GM12878 (cell line): ENCODE results near the gene GRIK4. TPM values are rescaled to one million over a fixed set of nuclear protein-coding genes. Genes with fewer than 3 reads are reported as not detected.

ENCODE experiments used
- ATAC-seq: fragments of 200-7000 bp; cut with Tn5 transposase; 3 replicates; pipeline ENCODE4 v1.9.1; 2020; ENCODE audit warnings: mild to moderate bottlenecking, moderate library complexity
- BruUV-seq: library from RNA; stranded (reverse); fragments of 400-500 nt; replicated peaks from 2 replicates; lab custom pipeline; 2021; lab: Mats Ljungman, UMichigan
- CTCF ChIA-PET: fragments of 300-600 bp; sonication (Branson Sonifier 250); formaldehyde crosslinking; extraction: SDS; loops from one replicate; lab custom pipeline; 2021; ENCODE audit warnings: inconsistent platforms; lab: Yijun Ruan, JAX
- POLR2A ChIA-PET: fragments of 350-600 bp; formaldehyde crosslinking; extraction: SDS; loops from one replicate; lab custom pipeline; 2021; ENCODE audit warnings: inconsistent platforms; lab: Charles Lee
- RAD21 ChIA-PET: fragments of 300-600 bp; sonication (Branson Sonifier 250); formaldehyde crosslinking; loops from one replicate; lab custom pipeline; 2023; ENCODE audit warnings: antibody characterized with exemption; ENCODE audit not compliant: unreplicated experiment; lab: Charles Lee
- SMC1A ChIA-PET: fragments of 300-600 bp; sonication (Branson Sonifier 250); formaldehyde crosslinking; loops from one replicate; lab custom pipeline; 2023; ENCODE audit not compliant: unreplicated experiment, uncharacterized antibody; lab: Charles Lee
- DNase-seq: peaks from one replicate; pipeline ENCODE4 v3.0.0-alpha.2; 2011; ENCODE audit warnings: low read depth, low spot score
- FAIRE-seq: peaks from 3 replicates; lab custom pipeline; 2011; peaks lifted over from hg19 to GRCh38; lab: Jason Lieb, UNC
- H2AFZ ChIP-seq: 2 replicates; pipeline ENCODE4 v1.6.0; 2011; ENCODE audit warnings: low read depth, low read length, control low read depth; ENCODE audit not compliant: control insufficient read depth
- H3K27ac ChIP-seq: 2 replicates; pipeline ENCODE4 v1.5.1; 2011; ENCODE audit warnings: control low read depth; ENCODE audit not compliant: control insufficient read depth, insufficient read depth
- H3K27me3 ChIP-seq, 2 experiments: replicated peaks in 1 of 2; 2 replicates each; pipeline versions ENCODE4 v1.6.0 to v1.6.1; 2011; ENCODE audit warnings: low read length in 1 of 2; ENCODE audit not compliant: control insufficient read depth in 2 of 2, insufficient read depth in 2 of 2
- H3K36me3 ChIP-seq, 2 experiments: 2 replicates each; pipeline ENCODE4 v1.5.1; 2011; ENCODE audit warnings: low read length in 1 of 2; ENCODE audit not compliant: control insufficient read depth in 2 of 2, insufficient read depth in 2 of 2
- H3K4me1 ChIP-seq: 2 replicates; pipeline ENCODE4 v1.6.1; 2011; ENCODE audit warnings: mild to moderate bottlenecking, low read length, moderate library complexity, mixed read lengths; ENCODE audit not compliant: control insufficient read depth, insufficient read depth
- H3K4me2 ChIP-seq: 2 replicates; pipeline ENCODE4 v1.6.0; 2011; ENCODE audit warnings: control low read depth; ENCODE audit not compliant: control insufficient read depth, insufficient read depth
- H3K4me3 ChIP-seq: fragments of 200-600 bp; sonication (generic); 2 replicates; pipeline ENCODE4 v1.5.1; 2016
- H3K79me2 ChIP-seq: 2 replicates; pipeline ENCODE4 v1.6.0; 2011; ENCODE audit warnings: low read length; ENCODE audit not compliant: control insufficient read depth, insufficient read depth
- H3K9ac ChIP-seq: 2 replicates; pipeline ENCODE4 v1.8.0; 2011; ENCODE audit warnings: low read length, control low read depth, mixed read lengths; ENCODE audit not compliant: control insufficient read depth, insufficient read depth
- H3K9me3 ChIP-seq: replicated peaks from 3 replicates; pipeline ENCODE4 v1.5.1; 2011; ENCODE audit warnings: mild to moderate bottlenecking, low read length; ENCODE audit not compliant: control insufficient read depth, insufficient read depth
- H4K20me1 ChIP-seq: 2 replicates; pipeline ENCODE4 v1.6.0; 2011; ENCODE audit not compliant: control insufficient read depth, insufficient read depth
- IKZF2 ChIP-seq, 2 experiments: fragments of 450-650 bp; IDR thresholded peaks; 2 replicates each; pipeline ENCODE4 v1.6.1; 2017; ENCODE audit warnings: mild to moderate bottlenecking in 2 of 2, moderate library complexity in 2 of 2
- LARP7 ChIP-seq: fragments of 450-650 bp; IDR thresholded peaks from 2 replicates; pipeline ENCODE4 v1.6.1; 2017; ENCODE audit warnings: mild to moderate bottlenecking
- POU2F2 ChIP-seq: IDR thresholded peaks from 3 replicates; pipeline ENCODE4 v1.6.1; 2011; ENCODE audit warnings: low read depth, mild to moderate bottlenecking, low read length, borderline replicate concordance
- SKIL ChIP-seq: fragments of 450-650 bp; IDR thresholded peaks from 2 replicates; pipeline ENCODE4 v1.6.1; 2017; ENCODE audit warnings: mild to moderate bottlenecking, low read depth, inconsistent platforms; ENCODE audit not compliant: poor library complexity, severe bottlenecking
- TCF3 ChIP-seq: IDR thresholded peaks from 2 replicates; pipeline ENCODE4 v1.6.1; 2012; ENCODE audit warnings: low read depth, mild to moderate bottlenecking, low read length, borderline replicate concordance; ENCODE audit not compliant: insufficient read depth
- ZNF207 ChIP-seq: fragments of 450-650 bp; IDR thresholded peaks from 2 replicates; pipeline ENCODE4 v1.6.1; 2014; ENCODE audit warnings: antibody characterized with exemption, mild to moderate bottlenecking, borderline replicate concordance
- WGBS: methylation state at CpG from one replicate; pipeline ENCODE4 v1.1.6; 2016; ENCODE audit warnings: low lambda C conversion rate; ENCODE audit not compliant: insufficient replicate concordance, insufficient coverage; ENCODE audit errors: missing lambda C conversion rate; 5-methylcytosine and 5-hydroxymethylcytosine counted together
- in situ Hi-C: fragments of 300-500 bp; cut with MboI; formaldehyde crosslinking; loops from 9 replicates; pipeline ENCODE4 v1.14.3; 2018; ENCODE audit warnings: mixed read lengths
- intact Hi-C: fragments of 100-400 bp; cut with micrococcal nuclease; formaldehyde crosslinking; loops from one replicate; pipeline ENCODE4 v1.14.2; 2022; ENCODE audit not compliant: unreplicated experiment
- polyA plus RNA-seq, 11 experiments: library from polyadenylated mRNA; depleted of rRNA in 4 of 11; unstranded in 6 of 11; stranded (reverse) in 5 of 11; fragments of >200 nt; fragmentation: Nextera tagmentation in 4 of 11; fragmentation: Illumina TruSeq in 1 of 11; extraction: Ambion mirVana in 4 of 11; extraction: Trizol in 1 of 11; gene quantifications; 1 replicate in 1 of 11; 2 replicates in 10 of 11; pipeline versions ENCODE4 v1.2.1 to v1.2.3, GENCODE V29; 2011 to 2016; ENCODE audit warnings: inconsistent platforms in 2 of 11, missing spikeins in 2 of 11, low read depth in 1 of 11
- total RNA-seq, 4 experiments: library from RNA; depleted of rRNA in 3 of 4; stranded (reverse); fragments of >200 nt in 3 of 4; fragmentation: Illumina TruSeq in 1 of 4; extraction: Trizol in 1 of 4; gene quantifications; 2 replicates each; pipeline versions ENCODE4 v1.2.1 to v1.2.3, GENCODE V29; 2013 to 2021

Gene GRIK4
- total and polyA plus RNA-seq, 10 of the 15 experiments (the other 5 are each of a cell fraction or from before 2014, with no cell fraction given): 0.33 to 3.6 (median 0.72) TPM

- TF ChIP-seq SKIL (no peak), IKZF2 (IDR thresholded peaks at IDR 0.05) (no peak)
Measured at GRCh38 chr11:120995184-120995583, 483.6 kb downstream of the GRIK4 start (continued).

- Histone ChIP-seq H3K27ac (no peak overlapping the region), H3K4me3 (no peak overlapping the region), H3K9ac (no peak overlapping the region), H3K79me2 (no peaks in the 10 kb centered on the region), H4K20me1 (no peaks in the 10 kb centered on the region), H3K27me3 (peaks cover 0 to 6% of the 10 kb centered on the region in 2 experiments; a peak in 3 of 4 replicates), H3K9me3 (no peaks in the 10 kb centered on the region), H3K4me2 (no peak overlapping the region), H3K36me3 (no peaks in the 10 kb centered on the region), H3K4me1 (no peaks in the 10 kb centered on the region), H2AFZ (no peak overlapping the region)
- SMC1A ChIA-PET: no interaction called here
- ATAC-seq (no peak), DNase-seq (no peak), FAIRE-seq (no peak)
- intact Hi-C loops: loop anchor here (5.0 kb wide), 1 partner anchor 125 kb away; no protein-coding TSS in a partner anchor
- in situ Hi-C loops: no loop called here
- 46% methylated on average over 5 of the region's 5 CpGs for WGBS
- POLR2A ChIA-PET: no interaction called here
- TF ChIP-seq TCF3: no peak
- no peak for TF ChIP-seq ZNF207
- no peak for TF ChIP-seq LARP7
- TF ChIP-seq POU2F2: no peak
- RAD21 ChIA-PET: no interaction called here
- no TSS peak for BruUV-seq
- CTCF ChIA-PET: no interaction called here
Measured at GRCh38 chr11:120996973-120997372, 485.4 kb downstream of the GRIK4 start.
